Transverse colon (tissue), 4 donors: ENCODE data around the gene SRGAP1. TPM values are rescaled to one million over a fixed set of nuclear protein-coding genes. Genes with fewer than 3 reads are reported as not detected.
"Not testable (repeated sequence)": the region's sequence is repeated elsewhere in the genome, so short reads cannot be mapped to it uniquely, and the experiment has no call there.

Experiments used
- DNase-seq: peaks from one replicate; pipeline ENCODE4 v3.0.0-alpha.2; 2019
- H3K27ac ChIP-seq, 4 donors: fragments of 200-600 bp; sonication (generic); 2 replicates each; pipeline ENCODE4 v1.5.1; 2016 to 2018; ENCODE audit warnings: inconsistent platforms in 4 of 4
- H3K27me3 ChIP-seq: fragments of 200-600 bp; sonication (generic); 2 replicates; pipeline ENCODE4 v1.5.1; 2017; ENCODE audit warnings: inconsistent platforms
- H3K36me3 ChIP-seq, 4 donors: fragments of 200-600 bp; sonication (generic); 2 replicates each; pipeline ENCODE4 v1.5.1; 2017 to 2019; ENCODE audit warnings: inconsistent platforms in 4 of 4
- H3K4me1 ChIP-seq, 4 donors: fragments of 200-600 bp; sonication (generic); 2 replicates each; pipeline ENCODE4 v1.5.1; 2017 to 2020; ENCODE audit warnings: inconsistent platforms in 4 of 4
- H3K4me3 ChIP-seq, 4 donors: fragments of 200-600 bp; sonication (generic); 1 replicate in 1 of 4; 2 replicates in 3 of 4; pipeline versions ENCODE4 v1.5.1 to v1.6.1; 2017 to 2019; ENCODE audit warnings: inconsistent platforms in 4 of 4
- H3K9me3 ChIP-seq, 2 donors: fragments of 200-600 bp; sonication (generic); 2 replicates each; pipeline ENCODE4 v1.5.1; 2017 to 2019; ENCODE audit warnings: inconsistent platforms in 2 of 2
- CTCF ChIP-seq, 5 experiments: fragments of 200-600 bp in 3 of 5; fragments of 450-650 bp in 2 of 5; sonication (generic) in 3 of 5; IDR thresholded peaks; 1 replicate in 2 of 5; 2 replicates in 3 of 5; pipeline ENCODE4 v1.5.1; 2016 to 2017; ENCODE audit warnings: antibody characterized with exemption in 5 of 5, inconsistent platforms in 3 of 5, mild to moderate bottlenecking in 2 of 5, moderate library complexity in 1 of 5
- EP300 ChIP-seq: sonication (generic); formaldehyde crosslinking; IDR thresholded peaks from one replicate; pipeline ENCODE4 v1.6.1; 2017; ENCODE audit warnings: antibody characterized with exemption, low read depth
- POLR2A ChIP-seq: fragments of 450-650 bp; IDR thresholded peaks from one replicate; pipeline ENCODE4 v1.6.1; 2016; ENCODE audit warnings: antibody characterized with exemption, mild to moderate bottlenecking, moderate library complexity
- POLR2AphosphoS5 ChIP-seq, 3 donors: sonication (generic); formaldehyde crosslinking; IDR thresholded peaks; one replicate each; pipeline ENCODE4 v1.6.1; 2016; ENCODE audit warnings: antibody characterized with exemption in 3 of 3
- WGBS, 2 donors: methylation state at CpG; one replicate each; pipeline ENCODE4 v1.1.5; 2018; ENCODE audit warnings: low coverage in 1 of 2; 5-methylcytosine and 5-hydroxymethylcytosine counted together
- in situ Hi-C, 4 donors: fragments of 200-750 bp; cut with MboI; loops; one replicate each; pipeline versions ENCODE4 v1.15.0 to v1.15.1; 2017; ENCODE audit warnings: low sequenced_read_pairs in 3 of 4, low pct_ligation_motif_present in 1 of 4, low pct_unique_long_range_greater_than_20kb in 1 of 4
- intact Hi-C: fragments of 100-400 bp; cut with DNase I; formaldehyde crosslinking; loops from one replicate; pipeline ENCODE4 v1.15.1; 2023; ENCODE audit warnings: low total_unique reads
- total RNA-seq, 4 donors: library from RNA; depleted of rRNA; stranded (reverse); fragments of >200 nt; gene quantifications; one replicate each; pipeline ENCODE4 v1.1.0, GENCODE V29; 2016

Gene SRGAP1
- total RNA-seq, 4 donors from 2014 or later: 16.0 to 720 (median 51.4) TPM

DNA sequence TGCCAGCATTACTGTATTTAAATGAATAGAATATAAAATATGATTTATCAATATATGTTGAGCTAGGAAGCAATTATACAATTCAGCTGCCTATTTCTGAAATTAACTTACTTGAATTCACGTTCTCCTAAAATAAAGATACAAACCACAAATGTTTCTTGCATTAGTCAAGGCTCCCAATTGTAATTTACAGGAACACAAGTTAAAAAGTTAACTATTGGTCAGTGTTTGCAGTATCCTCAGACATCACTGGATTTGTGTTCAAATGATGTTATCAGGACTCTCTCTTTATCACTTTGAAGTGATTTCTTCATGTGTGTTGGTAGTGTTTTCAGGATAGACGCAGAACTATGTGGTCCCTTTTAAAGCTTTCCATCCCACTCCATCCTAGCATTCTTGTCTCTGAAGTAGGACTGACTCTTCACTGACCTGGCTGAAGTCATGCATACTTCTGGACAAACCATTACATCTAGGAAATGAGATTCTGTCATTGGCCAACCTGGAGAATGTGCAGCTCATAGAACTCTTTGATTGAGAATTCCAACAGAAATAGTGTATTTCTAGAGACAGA, 221.5 kb downstream of the SRGAP1 start:
- Histone ChIP-seq H3K36me3 (peaks cover 0 to 5% (median 0%) of the 10 kb centered on the region in 4 donors), H3K4me1 (no peaks in the 10 kb centered on the region), H3K9me3 (no peaks in the 10 kb centered on the region), H3K27me3 (no peaks in the 10 kb centered on the region), H3K4me3 (no peak overlapping the region), H3K27ac (no peak overlapping the region)
- DNase-seq: no peak
- in situ Hi-C loops: no loop called here
- WGBS, 2 donors: 92 to 95% methylated on average over 2 of the region's 2 CpGs
- intact Hi-C loops: no loop called here
- TF ChIP-seq EP300 (no peak), POLR2A (no peak), POLR2AphosphoS5 (IDR thresholded peaks at IDR 0.05) (no peak), CTCF (IDR thresholded peaks at IDR 0.05) (no peak)

GRCh38 chr12:64066776-64067175, 222.3 kb downstream of the SRGAP1 start:
- Histone ChIP-seq H3K36me3 (peaks cover 0 to 5% (median 0%) of the 10 kb centered on the region in 4 donors), H3K27ac (no peak overlapping the region), H3K9me3 (no peaks in the 10 kb centered on the region), H3K27me3 (no peaks in the 10 kb centered on the region), H3K4me1 (no peaks in the 10 kb centered on the region), H3K4me3 (no peak overlapping the region)
- no peak for DNase-seq
- in situ Hi-C loops: no loop called here
- TF ChIP-seq POLR2AphosphoS5 (IDR thresholded peaks at IDR 0.05) (no peak), CTCF (IDR thresholded peaks at IDR 0.05) (no peak), EP300 (no peak), POLR2A (no peak)
- intact Hi-C loops: no loop called here
- 83 to 88% methylated on average over 2 of the region's 2 CpGs for WGBS, 2 donors

- 83 to 89% methylated on average over 1 to 2 of the region's 2 CpGs for WGBS, 2 donors
- H3K27ac ChIP-seq: no peak overlapping the region
- H3K9me3 ChIP-seq: no peaks in the 10 kb centered on the region
- in situ Hi-C loops (no loop called here), intact Hi-C loops (no loop called here)
- H3K4me3 ChIP-seq: no peak overlapping the region
- H3K4me1 ChIP-seq: no peaks in the 10 kb centered on the region
- no peaks in the 10 kb centered on the region for H3K36me3 ChIP-seq
- no peaks in the 10 kb centered on the region for H3K27me3 ChIP-seq
- TF ChIP-seq EP300 (no peak), POLR2AphosphoS5 (IDR thresholded peaks at IDR 0.05) (no peak), CTCF (IDR thresholded peaks at IDR 0.05) (no peak), POLR2A (no peak)
- DNase-seq: no peak
These were observed 226.0 kb downstream of the SRGAP1 start for GRCh38 chr12:64070454-64070853.

DNA sequence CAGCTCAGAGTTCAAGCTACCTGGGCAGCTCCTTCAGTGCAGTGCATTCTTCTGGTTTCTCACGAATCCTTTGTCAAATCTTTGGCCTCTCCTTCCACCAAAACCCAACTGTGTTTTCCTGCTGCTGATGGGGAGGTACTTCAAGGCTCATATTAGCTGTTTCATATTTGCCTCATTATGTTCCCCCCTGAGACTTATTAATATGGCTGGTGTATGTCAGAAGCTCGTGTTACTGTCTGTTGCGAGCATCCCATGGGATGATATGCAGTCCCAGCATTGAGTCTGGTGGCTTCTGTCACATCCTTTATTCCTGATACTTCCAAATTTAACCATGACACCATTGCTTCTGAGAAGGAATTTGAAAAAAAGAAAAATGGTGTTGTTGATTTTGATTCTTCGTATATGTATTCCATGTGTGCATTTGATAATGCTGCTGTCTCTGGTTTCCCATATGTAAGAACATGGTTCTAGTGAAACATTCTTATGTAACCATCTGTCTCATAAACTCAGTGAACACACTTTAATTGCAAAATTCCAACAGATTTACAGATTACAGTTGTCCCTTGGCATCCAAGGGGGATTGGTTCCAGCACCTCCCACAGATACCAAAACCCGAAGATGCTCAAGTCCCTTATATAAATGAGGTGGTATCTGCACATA, 228.5 kb downstream of the SRGAP1 start:
- intact Hi-C loops (no loop called here), in situ Hi-C loops (no loop called here)
- TF ChIP-seq EP300 (no peak), POLR2AphosphoS5 (IDR thresholded peaks at IDR 0.05) (no peak), CTCF (IDR thresholded peaks at IDR 0.05) (no peak), POLR2A (no peak)
- Histone ChIP-seq H3K9me3 (no peaks in the 10 kb centered on the region), H3K27me3 (no peaks in the 10 kb centered on the region), H3K4me1 (no peaks in the 10 kb centered on the region), H3K27ac (no peak overlapping the region), H3K4me3 (no peak overlapping the region), H3K36me3 (peaks cover 0 to 4% (median 0%) of the 10 kb centered on the region in 4 donors)
- no peak for DNase-seq
- WGBS, 2 donors: 85 to 87% methylated on average over 5 of the region's 5 CpGs

GRCh38 chr12:64076565-64076964, 232.1 kb downstream of the SRGAP1 start:
- WGBS, 2 donors: 79 to 85% methylated on average over 6 to 9 of the region's 9 CpGs
- in situ Hi-C loops, H3K9me3 ChIP-seq, H3K4me3 ChIP-seq, DNase-seq, H3K27me3 ChIP-seq, intact Hi-C loops, H3K27ac ChIP-seq, H3K36me3 ChIP-seq: not testable (repeated sequence)
- peaks cover 4 to 21% (median 18%) of the 10 kb centered on the region in 4 donors for H3K4me1 ChIP-seq
